ENCODE results near the gene PLXNA4. TPM values are rescaled to one million over a fixed set of nuclear protein-coding genes. Genes with fewer than 3 reads are reported as not detected.

The PLXNA4 gene
- total RNA-seq, 2 donors from 2014 or later: 24.0 to 42.7 TPM

GRCh38 chr7:132076301-132077035, 499.8 kb downstream of the PLXNA4 start:
- Histone ChIP-seq H3K9me3 (ENCODE audit: control insufficient read depth, low read length) (no peaks in the 10 kb centered on the region), H3K27me3 (ENCODE audit: control insufficient read depth, insufficient read depth, low read length, poor library complexity, severe bottlenecking) (no peaks in the 10 kb centered on the region)
- no peaks in the 10 kb centered on the region for H3K36me3 Mint-ChIP-seq (ENCODE audit: low read depth)

DNA sequence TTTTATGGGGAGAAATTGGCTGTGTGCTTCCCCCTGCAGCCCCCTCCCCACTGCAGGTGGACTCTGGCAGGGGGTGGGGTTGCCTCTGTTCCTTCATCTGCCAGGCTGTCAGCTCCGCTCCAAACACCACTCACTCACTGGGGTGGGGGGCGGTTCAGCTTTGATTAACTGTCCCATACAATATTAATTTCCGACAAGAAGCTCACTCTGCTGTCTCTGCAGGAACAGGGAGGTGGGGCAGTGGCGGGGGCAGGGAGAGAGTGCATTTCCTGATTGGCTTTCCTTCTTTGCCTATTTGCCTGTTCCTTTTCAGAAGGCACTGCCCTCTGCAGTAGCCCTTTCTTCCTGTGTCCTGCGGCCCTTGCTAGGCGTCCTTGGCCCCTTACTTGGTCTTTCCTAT, 500.8 kb downstream of the PLXNA4 start:
- H3K27me3 ChIP-seq (ENCODE audit: control insufficient read depth, insufficient read depth, low read length, poor library complexity, severe bottlenecking): no peaks in the 10 kb centered on the region
- Mint-ChIP-seq H3K9me3 (no peaks in the 10 kb centered on the region), H3K4me1 (no peaks in the 10 kb centered on the region), H3K4me3 (no peak overlapping the region), H3K36me3 (ENCODE audit: low read depth) (no peaks in the 10 kb centered on the region), H3K27ac (no peak overlapping the region), H3K27me3 (ENCODE audit: insufficient read depth) (peaks cover 6% of the 10 kb centered on the region)
- no peaks in the 10 kb centered on the region for H3K36me3 ChIP-seq (ENCODE audit: control insufficient read depth, insufficient read depth, low read length)
- no peak overlapping the region for H3K27ac ChIP-seq (ENCODE audit: low read depth, low read length)
- no peak overlapping the region for H3K9ac ChIP-seq (ENCODE audit: extremely low read depth, low read length, poor library complexity, severe bottlenecking)
- no peaks in the 10 kb centered on the region for H3K9me3 ChIP-seq (ENCODE audit: control insufficient read depth, low read length)
- no peaks in the 10 kb centered on the region for H3K4me1 ChIP-seq (ENCODE audit: control insufficient read depth, insufficient read depth, low read length)
- H3K4me3 ChIP-seq (ENCODE audit: low read length): no peak overlapping the region
- 65 to 77% methylated on average over 2 to 6 of the region's 6 CpGs for WGBS, 2 experiments (ENCODE audit: insufficient coverage in 1 of 2, insufficient read length in 1 of 2)
- peak; percentile 65 for DNase-seq
- TF ChIP-seq, protein P1, sequence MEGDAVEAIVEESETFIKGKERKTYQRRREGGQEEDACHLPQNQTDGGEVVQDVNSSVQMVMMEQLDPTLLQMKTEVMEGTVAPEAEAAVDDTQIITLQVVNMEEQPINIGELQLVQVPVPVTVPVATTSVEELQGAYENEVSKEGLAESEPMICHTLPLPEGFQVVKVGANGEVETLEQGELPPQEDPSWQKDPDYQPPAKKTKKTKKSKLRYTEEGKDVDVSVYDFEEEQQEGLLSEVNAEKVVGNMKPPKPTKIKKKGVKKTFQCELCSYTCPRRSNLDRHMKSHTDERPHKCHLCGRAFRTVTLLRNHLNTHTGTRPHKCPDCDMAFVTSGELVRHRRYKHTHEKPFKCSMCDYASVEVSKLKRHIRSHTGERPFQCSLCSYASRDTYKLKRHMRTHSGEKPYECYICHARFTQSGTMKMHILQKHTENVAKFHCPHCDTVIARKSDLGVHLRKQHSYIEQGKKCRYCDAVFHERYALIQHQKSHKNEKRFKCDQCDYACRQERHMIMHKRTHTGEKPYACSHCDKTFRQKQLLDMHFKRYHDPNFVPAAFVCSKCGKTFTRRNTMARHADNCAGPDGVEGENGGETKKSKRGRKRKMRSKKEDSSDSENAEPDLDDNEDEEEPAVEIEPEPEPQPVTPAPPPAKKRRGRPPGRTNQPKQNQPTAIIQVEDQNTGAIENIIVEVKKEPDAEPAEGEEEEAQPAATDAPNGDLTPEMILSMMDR (conservative IDR thresholded peaks at IDR 0.05): no peak

More at GRCh38 chr7:132076301-132077035, 499.8 kb downstream of the PLXNA4 start:
- 92 to 98% methylated on average over 10 to 13 of the region's 13 CpGs for WGBS, 2 experiments (ENCODE audit: insufficient coverage in 1 of 2, insufficient read length in 1 of 2)
- H3K27ac ChIP-seq (ENCODE audit: low read depth, low read length): no peak overlapping the region
- Mint-ChIP-seq H3K4me1 (no peaks in the 10 kb centered on the region), H3K9me3 (no peaks in the 10 kb centered on the region), H3K27me3 (ENCODE audit: insufficient read depth) (peaks cover 6% of the 10 kb centered on the region), H3K4me3 (no peak overlapping the region), H3K27ac (no peak overlapping the region)
- H3K36me3 ChIP-seq (ENCODE audit: control insufficient read depth, insufficient read depth, low read length): no peaks in the 10 kb centered on the region
- H3K4me1 ChIP-seq (ENCODE audit: control insufficient read depth, insufficient read depth, low read length): no peaks in the 10 kb centered on the region
- no peak overlapping the region for H3K9ac ChIP-seq (ENCODE audit: extremely low read depth, low read length, poor library complexity, severe bottlenecking)
- no peak for DNase-seq
- no peak overlapping the region for H3K4me3 ChIP-seq (ENCODE audit: low read length)
- TF ChIP-seq, protein P1 (conservative IDR thresholded peaks at IDR 0.05): no peak

GRCh38 chr7:132073920-132074589, 502.2 kb downstream of the PLXNA4 start:
- Histone ChIP-seq H3K4me1 (ENCODE audit: control insufficient read depth, insufficient read depth, low read length) (no peaks in the 10 kb centered on the region), H3K27me3 (ENCODE audit: control insufficient read depth, insufficient read depth, low read length, poor library complexity, severe bottlenecking) (peaks cover 3% of the 10 kb centered on the region), H3K9ac (ENCODE audit: extremely low read depth, low read length, poor library complexity, severe bottlenecking) (no peak overlapping the region), H3K9me3 (ENCODE audit: control insufficient read depth, low read length) (no peaks in the 10 kb centered on the region), H3K27ac (ENCODE audit: low read depth, low read length) (no peak overlapping the region), H3K36me3 (ENCODE audit: control insufficient read depth, insufficient read depth, low read length) (no peaks in the 10 kb centered on the region), H3K4me3 (ENCODE audit: low read length) (no peak overlapping the region)
- Mint-ChIP-seq H3K9me3 (no peaks in the 10 kb centered on the region), H3K36me3 (ENCODE audit: low read depth) (no peaks in the 10 kb centered on the region), H3K4me1 (no peaks in the 10 kb centered on the region), H3K27ac (no peak overlapping the region), H3K27me3 (ENCODE audit: insufficient read depth) (peaks cover 9% of the 10 kb centered on the region), H3K4me3 (no peak overlapping the region)
- no peak for DNase-seq
- TF ChIP-seq, protein P1 (conservative IDR thresholded peaks at IDR 0.05): no peak
- WGBS, 2 experiments (ENCODE audit: insufficient coverage in 1 of 2, insufficient read length in 1 of 2): 93 to 94% methylated on average over 15 of the region's 15 CpGs

Measured in endodermal cell (in vitro differentiated cells).